GM12872 (cell line): ENCODE measurements around the gene DAP.

ENCODE experiments used
- CTCF ChIP-seq: IDR thresholded peaks from 3 replicates; pipeline ENCODE4 v1.5.1; 2011; ENCODE audit warnings: low read depth, mild to moderate bottlenecking, low read length, moderate library complexity; ENCODE audit not compliant: insufficient read depth

DAP gene

GRCh38 chr5:10684303-10685086 lies 76.5 kb downstream of the DAP start:
- TF ChIP-seq CTCF = peak; percentile 31; the same call in 1 of the 3 replicates

DNA sequence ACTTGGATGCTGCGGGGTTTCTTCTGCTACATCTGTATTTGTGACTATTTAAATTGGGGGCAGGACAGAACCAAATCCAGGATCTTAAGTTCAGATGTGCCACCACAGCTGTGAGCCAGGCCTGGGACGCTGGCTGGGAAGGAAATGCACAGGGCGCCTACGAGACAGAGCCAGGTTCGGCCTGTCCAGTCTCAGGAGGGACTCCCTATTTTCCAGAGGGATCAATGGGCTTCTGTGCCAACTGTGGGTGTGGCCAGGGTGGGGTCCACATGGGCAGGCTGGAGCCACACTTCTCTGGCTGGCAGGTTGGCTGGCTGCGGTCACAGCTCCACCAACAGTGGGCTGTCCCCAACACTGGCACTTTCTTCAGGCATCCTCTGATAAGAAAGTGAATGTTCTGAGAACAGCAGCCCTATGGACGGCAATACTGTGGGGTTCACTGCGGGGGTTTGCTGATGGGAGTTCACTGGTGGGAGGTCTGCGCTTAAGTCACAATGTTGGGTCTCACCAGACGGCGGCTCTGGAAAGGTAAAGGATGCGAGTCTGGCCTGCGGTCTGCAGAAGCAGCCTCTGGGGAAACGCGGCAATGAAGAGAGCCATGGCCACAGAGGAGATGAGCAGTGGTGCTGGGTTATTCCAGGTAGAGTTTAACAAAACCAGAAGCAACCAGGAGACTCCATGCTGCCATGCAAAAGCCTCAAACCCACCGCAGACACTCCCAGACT lies 78.1 kb downstream of the DAP start:
- TF ChIP-seq CTCF = no peak

DNA sequence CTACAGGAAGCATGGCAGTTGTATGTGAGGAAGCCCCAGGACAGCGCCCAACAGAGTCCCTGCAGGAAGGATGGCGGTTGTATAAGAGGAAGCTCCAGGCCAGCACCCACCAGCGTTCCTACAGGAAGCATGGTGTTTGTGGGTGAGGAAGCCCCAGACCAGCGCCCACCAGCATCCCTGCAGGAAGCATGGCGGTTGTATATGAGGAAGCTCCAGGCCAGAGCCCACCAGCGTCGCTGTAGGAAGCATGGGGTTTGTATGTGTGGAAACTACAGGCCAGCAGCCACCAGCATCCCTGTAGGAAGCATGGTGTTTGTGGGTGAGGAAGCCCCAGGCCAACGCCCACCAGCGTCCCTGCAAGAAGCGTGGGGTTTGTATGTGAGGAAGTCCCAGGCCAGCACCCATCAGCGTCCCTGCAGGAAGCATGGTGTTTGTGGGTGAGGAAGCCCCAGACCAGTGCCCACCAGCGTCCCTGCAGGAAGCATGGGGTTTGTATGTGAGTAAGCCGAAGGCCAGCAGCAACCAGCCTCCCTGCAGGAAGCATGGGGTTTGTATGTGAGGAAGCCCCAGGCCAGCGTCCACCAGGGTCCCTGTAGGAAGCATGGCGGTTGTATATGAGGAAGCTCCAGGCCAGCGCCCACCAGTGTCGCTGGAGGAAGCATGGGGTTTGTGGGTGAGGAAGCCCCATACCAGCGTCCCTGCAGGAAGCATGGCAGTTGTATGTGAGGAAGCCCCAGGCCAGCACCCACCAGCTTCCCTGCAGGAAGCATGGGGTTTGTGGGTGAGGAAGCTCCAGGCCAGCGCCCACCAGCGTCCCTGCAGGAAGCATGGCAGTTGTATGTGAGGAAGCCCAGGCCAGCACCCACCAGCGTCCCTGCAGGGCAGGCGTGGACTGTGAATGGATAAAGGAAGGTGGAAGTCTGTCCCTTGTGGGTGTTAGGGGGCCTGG lies 79.0 kb downstream of the DAP start:
- TF ChIP-seq CTCF = no peak

- TF ChIP-seq CTCF = 0 out of 3 replicates have a peak, but pooled peaks have one; percentile 26
Measured at GRCh38 chr5:10680876-10681481, 80.1 kb downstream of the DAP start.

- no peak for TF ChIP-seq CTCF
Measured at GRCh38 chr5:10679336-10679988, 81.6 kb downstream of the DAP start.

- no peak for TF ChIP-seq CTCF
Measured at GRCh38 chr5:10678244-10678643, 82.8 kb downstream of the DAP start.
